ENCODE data around the gene PDZD11. TPM values are rescaled to one million over a fixed set of nuclear protein-coding genes. Genes with fewer than 3 reads are reported as not detected.

PDZD11 gene
- total RNA-seq, 1 experiment from 2014 or later: 102 TPM

- no peak for DNase-seq (ENCODE audit: low read depth, low spot score)
- ChIA-PET CTCF (no interaction called here), POLR2A (no interaction called here)
- no peak for ATAC-seq
- 0 out of 2 replicates have a peak, but pooled peaks cover 2% of the 10 kb centered on the region for H3K27me3 ChIP-seq (ENCODE audit: control insufficient read depth, insufficient read depth, low read length)
- no peaks in the 10 kb centered on the region for H3K4me1 ChIP-seq (ENCODE audit: control insufficient read depth, insufficient read depth, low read length)
- in situ Hi-C loops (cut with HindIII; ENCODE audit: low pct_unique_long_range_greater_than_20kb, low sequenced_read_pairs) (no loop called here), intact Hi-C loops (cut with micrococcal nuclease; ENCODE audit: unreplicated experiment) (no loop called here)
- H3K36me3 ChIP-seq (ENCODE audit: control insufficient read depth, insufficient read depth, low read length): no peaks in the 10 kb centered on the region
- no peak for TF ChIP-seq TCF7L2 (IDR thresholded peaks at IDR 0.05; ENCODE audit: low read depth, low read length)
- no peak for TF ChIP-seq POLR2AphosphoS5 (IDR thresholded peaks at IDR 0.05; ENCODE audit: low read depth, low read length)
- TF ChIP-seq, protein P1, sequence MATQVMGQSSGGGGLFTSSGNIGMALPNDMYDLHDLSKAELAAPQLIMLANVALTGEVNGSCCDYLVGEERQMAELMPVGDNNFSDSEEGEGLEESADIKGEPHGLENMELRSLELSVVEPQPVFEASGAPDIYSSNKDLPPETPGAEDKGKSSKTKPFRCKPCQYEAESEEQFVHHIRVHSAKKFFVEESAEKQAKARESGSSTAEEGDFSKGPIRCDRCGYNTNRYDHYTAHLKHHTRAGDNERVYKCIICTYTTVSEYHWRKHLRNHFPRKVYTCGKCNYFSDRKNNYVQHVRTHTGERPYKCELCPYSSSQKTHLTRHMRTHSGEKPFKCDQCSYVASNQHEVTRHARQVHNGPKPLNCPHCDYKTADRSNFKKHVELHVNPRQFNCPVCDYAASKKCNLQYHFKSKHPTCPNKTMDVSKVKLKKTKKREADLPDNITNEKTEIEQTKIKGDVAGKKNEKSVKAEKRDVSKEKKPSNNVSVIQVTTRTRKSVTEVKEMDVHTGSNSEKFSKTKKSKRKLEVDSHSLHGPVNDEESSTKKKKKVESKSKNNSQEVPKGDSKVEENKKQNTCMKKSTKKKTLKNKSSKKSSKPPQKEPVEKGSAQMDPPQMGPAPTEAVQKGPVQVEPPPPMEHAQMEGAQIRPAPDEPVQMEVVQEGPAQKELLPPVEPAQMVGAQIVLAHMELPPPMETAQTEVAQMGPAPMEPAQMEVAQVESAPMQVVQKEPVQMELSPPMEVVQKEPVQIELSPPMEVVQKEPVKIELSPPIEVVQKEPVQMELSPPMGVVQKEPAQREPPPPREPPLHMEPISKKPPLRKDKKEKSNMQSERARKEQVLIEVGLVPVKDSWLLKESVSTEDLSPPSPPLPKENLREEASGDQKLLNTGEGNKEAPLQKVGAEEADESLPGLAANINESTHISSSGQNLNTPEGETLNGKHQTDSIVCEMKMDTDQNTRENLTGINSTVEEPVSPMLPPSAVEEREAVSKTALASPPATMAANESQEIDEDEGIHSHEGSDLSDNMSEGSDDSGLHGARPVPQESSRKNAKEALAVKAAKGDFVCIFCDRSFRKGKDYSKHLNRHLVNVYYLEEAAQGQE (IDR thresholded peaks at IDR 0.05; ENCODE audit: insufficient read depth in 1 of 2, low read depth in 2 of 2, low read length in 1 of 2): no peak
- TF ChIP-seq, protein P2, sequence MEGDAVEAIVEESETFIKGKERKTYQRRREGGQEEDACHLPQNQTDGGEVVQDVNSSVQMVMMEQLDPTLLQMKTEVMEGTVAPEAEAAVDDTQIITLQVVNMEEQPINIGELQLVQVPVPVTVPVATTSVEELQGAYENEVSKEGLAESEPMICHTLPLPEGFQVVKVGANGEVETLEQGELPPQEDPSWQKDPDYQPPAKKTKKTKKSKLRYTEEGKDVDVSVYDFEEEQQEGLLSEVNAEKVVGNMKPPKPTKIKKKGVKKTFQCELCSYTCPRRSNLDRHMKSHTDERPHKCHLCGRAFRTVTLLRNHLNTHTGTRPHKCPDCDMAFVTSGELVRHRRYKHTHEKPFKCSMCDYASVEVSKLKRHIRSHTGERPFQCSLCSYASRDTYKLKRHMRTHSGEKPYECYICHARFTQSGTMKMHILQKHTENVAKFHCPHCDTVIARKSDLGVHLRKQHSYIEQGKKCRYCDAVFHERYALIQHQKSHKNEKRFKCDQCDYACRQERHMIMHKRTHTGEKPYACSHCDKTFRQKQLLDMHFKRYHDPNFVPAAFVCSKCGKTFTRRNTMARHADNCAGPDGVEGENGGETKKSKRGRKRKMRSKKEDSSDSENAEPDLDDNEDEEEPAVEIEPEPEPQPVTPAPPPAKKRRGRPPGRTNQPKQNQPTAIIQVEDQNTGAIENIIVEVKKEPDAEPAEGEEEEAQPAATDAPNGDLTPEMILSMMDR (IDR thresholded peaks at IDR 0.05): no peak
- no peak for TF ChIP-seq SIN3A (IDR thresholded peaks at IDR 0.05; ENCODE audit: borderline replicate concordance, insufficient read depth, low read depth, low read length)
- no peak overlapping the region for H3K27ac ChIP-seq (ENCODE audit: low read length)
- no peak overlapping the region for H3K4me3 ChIP-seq (ENCODE audit: low read depth in 2 of 2, low read length in 2 of 2)
- no peaks in the 10 kb centered on the region for H3K9me3 ChIP-seq (ENCODE audit: control insufficient read depth, insufficient read depth, low read depth, low read length)
- no TSS peak for BruUV-seq (replicated peaks)
Measured at GRCh38 chrX:70241501-70241900, 48.2 kb downstream of the PDZD11 start.

DNA sequence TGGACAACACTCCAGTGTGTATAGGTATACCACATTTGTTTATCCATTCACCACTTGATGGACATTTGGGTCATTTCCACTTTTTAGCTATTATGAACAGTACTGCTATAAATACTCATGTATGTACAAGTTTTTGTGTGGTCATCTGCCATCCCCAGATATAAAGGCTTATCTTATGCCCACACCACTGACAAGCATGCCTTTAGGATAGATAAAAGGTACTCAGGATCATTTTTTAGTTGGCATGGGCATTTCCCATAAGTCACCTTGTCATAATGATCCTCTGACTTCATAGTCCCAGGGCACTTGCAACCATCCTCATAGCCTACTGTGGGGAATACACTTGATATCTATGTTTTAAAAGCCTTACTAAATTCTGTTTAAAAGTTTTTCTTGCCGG is 49.0 kb downstream of the PDZD11 start:
- H3K36me3 ChIP-seq (ENCODE audit: control insufficient read depth, insufficient read depth, low read length): no peaks in the 10 kb centered on the region
- H3K27me3 ChIP-seq (ENCODE audit: control insufficient read depth, insufficient read depth, low read length): 0 out of 2 replicates have a peak, but pooled peaks cover 2% of the 10 kb centered on the region
- ATAC-seq (no peak), DNase-seq (ENCODE audit: low read depth, low spot score) (no peak)
- H3K4me3 ChIP-seq (ENCODE audit: low read depth in 2 of 2, low read length in 2 of 2): no peak overlapping the region
- in situ Hi-C loops (cut with HindIII; ENCODE audit: low pct_unique_long_range_greater_than_20kb, low sequenced_read_pairs): no loop called here
- H3K9me3 ChIP-seq (ENCODE audit: control insufficient read depth, insufficient read depth, low read depth, low read length): no peaks in the 10 kb centered on the region
- ChIA-PET CTCF (no interaction called here), POLR2A (no interaction called here)
- intact Hi-C loops (cut with micrococcal nuclease; ENCODE audit: unreplicated experiment): no loop called here
- BruUV-seq (replicated peaks): no TSS peak
- TF ChIP-seq TCF7L2 (IDR thresholded peaks at IDR 0.05; ENCODE audit: low read depth, low read length) (no peak), SIN3A (IDR thresholded peaks at IDR 0.05; ENCODE audit: borderline replicate concordance, insufficient read depth, low read depth, low read length) (no peak), POLR2AphosphoS5 (IDR thresholded peaks at IDR 0.05; ENCODE audit: low read depth, low read length) (no peak)
- TF ChIP-seq, protein P1 (IDR thresholded peaks at IDR 0.05; ENCODE audit: insufficient read depth in 1 of 2, low read depth in 2 of 2, low read length in 1 of 2): no peak
- TF ChIP-seq, protein P2 (IDR thresholded peaks at IDR 0.05): no peak
- H3K4me1 ChIP-seq (ENCODE audit: control insufficient read depth, insufficient read depth, low read length): no peaks in the 10 kb centered on the region
- H3K27ac ChIP-seq (ENCODE audit: low read length): no peak overlapping the region

Other genes starting within 250 kb of the PDZD11 start
- not detected for gene AWAT2, start 240.0 kb downstream of the PDZD11 start, total RNA-seq (2021; ENCODE audit: unreplicated experiment)
- not detected for gene OTUD6A, start 227.5 kb downstream of the PDZD11 start, total RNA-seq (2021; ENCODE audit: unreplicated experiment)
- gene IGBP1, start 156.5 kb downstream of the PDZD11 start, total RNA-seq (2021; ENCODE audit: unreplicated experiment): 36.9 TPM
- gene DGAT2L6, start 112.4 kb downstream of the PDZD11 start, total RNA-seq (2021; ENCODE audit: unreplicated experiment): not detected
- not detected for gene AWAT1, start 55.3 kb downstream of the PDZD11 start, total RNA-seq (2021; ENCODE audit: unreplicated experiment)
- gene P2RY4, start 29.7 kb downstream of the PDZD11 start, total RNA-seq (2021; ENCODE audit: unreplicated experiment): not detected
- gene ARR3, start 21.6 kb downstream of the PDZD11 start, total RNA-seq (2021; ENCODE audit: unreplicated experiment): not detected
- not detected for gene RAB41, start 7.8 kb downstream of the PDZD11 start, total RNA-seq (2021; ENCODE audit: unreplicated experiment)
- gene KIF4A, start 177 bp upstream of the PDZD11 start, total RNA-seq (2021; ENCODE audit: unreplicated experiment): 62.6 TPM
- gene GDPD2, start 133.4 kb upstream of the PDZD11 start, total RNA-seq (2021; ENCODE audit: unreplicated experiment): 0.33 TPM
- 3.0 TPM for gene DLG3, start 154.9 kb upstream of the PDZD11 start, total RNA-seq (2021; ENCODE audit: unreplicated experiment)

Measured in Panc1 (cell line).